MM.1S (cell line): ENCODE data around the gene GULP1.

Experiments used
- DNase-seq: peaks from one replicate; pipeline ENCODE4 v3.0.0-alpha.2; 2015
- H2AFZ ChIP-seq: fragments of 300-600 bp; sonication (generic); 2 replicates; pipeline ENCODE4 v1.6.0; 2016; ENCODE audit warnings: antibody characterized with exemption, low read length
- H3F3A ChIP-seq: fragments of 300-600 bp; sonication (generic); 2 replicates; pipeline ENCODE4 v1.6.1; 2016; ENCODE audit warnings: mild to moderate bottlenecking, antibody characterized with exemption, low read length, moderate library complexity, mixed read lengths; ENCODE audit not compliant: insufficient read depth
- H3K27ac ChIP-seq: fragments of 300-600 bp; sonication (generic); 2 replicates; pipeline ENCODE4 v1.5.1; 2016; ENCODE audit warnings: mild to moderate bottlenecking, low read length
- H3K27me3 ChIP-seq: fragments of 300-600 bp; sonication (generic); replicated peaks from 2 replicates; pipeline ENCODE4 v1.6.0; 2016; ENCODE audit warnings: low read length; ENCODE audit not compliant: insufficient read depth
- H3K36me3 ChIP-seq: fragments of 300-600 bp; sonication (generic); replicated peaks from 2 replicates; pipeline ENCODE4 v1.6.1; 2016; ENCODE audit warnings: mild to moderate bottlenecking, low read length, mixed read lengths; ENCODE audit not compliant: insufficient read depth
- H3K4me1 ChIP-seq: fragments of 300-600 bp; sonication (generic); 2 replicates; pipeline ENCODE4 v1.6.1; 2016; ENCODE audit warnings: low read length, mixed read lengths
- H3K4me2 ChIP-seq: fragments of 300-600 bp; sonication (generic); 2 replicates; pipeline ENCODE4 v1.6.0; 2016; ENCODE audit warnings: low read depth, low read length
- H3K4me3 ChIP-seq: fragments of 300-600 bp; sonication (generic); 2 replicates; pipeline ENCODE4 v1.5.1; 2016; ENCODE audit warnings: low read length, mixed read lengths
- H3K79me2 ChIP-seq: fragments of 300-600 bp; sonication (generic); 2 replicates; pipeline ENCODE4 v1.6.1; 2016; ENCODE audit warnings: mixed run types, low read length, mixed read lengths
- H3K9ac ChIP-seq: fragments of 300-600 bp; sonication (generic); 2 replicates; pipeline ENCODE4 v1.6.1; 2016; ENCODE audit warnings: low read length, mixed read lengths
- H3K9me2 ChIP-seq: fragments of 300-600 bp; sonication (generic); replicated peaks from 2 replicates; pipeline ENCODE4 v1.6.1; 2016; ENCODE audit warnings: mild to moderate bottlenecking, low read length, mixed read lengths; ENCODE audit not compliant: insufficient read depth
- H3K9me3 ChIP-seq: fragments of 300-600 bp; sonication (generic); replicated peaks from 2 replicates; pipeline ENCODE4 v1.6.1; 2016; ENCODE audit warnings: mild to moderate bottlenecking, low read length, mixed read lengths; ENCODE audit not compliant: insufficient read depth
- H4K20me1 ChIP-seq: fragments of 300-600 bp; sonication (generic); 2 replicates; pipeline ENCODE4 v1.6.1; 2016; ENCODE audit warnings: mild to moderate bottlenecking, low read length, moderate library complexity, mixed read lengths; ENCODE audit not compliant: insufficient read depth
- EZH2 ChIP-seq: fragments of 300-600 bp; sonication (generic); optimal IDR thresholded peaks from 2 replicates; pipeline ENCODE3; 2017; ENCODE audit warnings: low read depth, mild to moderate bottlenecking, antibody characterized with exemption, low read length, mixed read lengths
- EZH2phosphoT487 ChIP-seq: fragments of 300-600 bp; sonication (generic); IDR thresholded peaks from 2 replicates; pipeline ENCODE4 v1.6.1; 2018; ENCODE audit warnings: antibody characterized with exemption, low read length
- TF ChIP-seq, protein P1 (sequence below): fragments of 300-600 bp; sonication (generic); IDR thresholded peaks from 2 replicates; pipeline ENCODE4 v1.5.1; 2016; ENCODE audit warnings: antibody characterized with exemption, low read length, mixed read lengths

GULP1 gene, protein sequence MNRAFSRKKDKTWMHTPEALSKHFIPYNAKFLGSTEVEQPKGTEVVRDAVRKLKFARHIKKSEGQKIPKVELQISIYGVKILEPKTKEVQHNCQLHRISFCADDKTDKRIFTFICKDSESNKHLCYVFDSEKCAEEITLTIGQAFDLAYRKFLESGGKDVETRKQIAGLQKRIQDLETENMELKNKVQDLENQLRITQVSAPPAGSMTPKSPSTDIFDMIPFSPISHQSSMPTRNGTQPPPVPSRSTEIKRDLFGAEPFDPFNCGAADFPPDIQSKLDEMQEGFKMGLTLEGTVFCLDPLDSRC

DNA sequence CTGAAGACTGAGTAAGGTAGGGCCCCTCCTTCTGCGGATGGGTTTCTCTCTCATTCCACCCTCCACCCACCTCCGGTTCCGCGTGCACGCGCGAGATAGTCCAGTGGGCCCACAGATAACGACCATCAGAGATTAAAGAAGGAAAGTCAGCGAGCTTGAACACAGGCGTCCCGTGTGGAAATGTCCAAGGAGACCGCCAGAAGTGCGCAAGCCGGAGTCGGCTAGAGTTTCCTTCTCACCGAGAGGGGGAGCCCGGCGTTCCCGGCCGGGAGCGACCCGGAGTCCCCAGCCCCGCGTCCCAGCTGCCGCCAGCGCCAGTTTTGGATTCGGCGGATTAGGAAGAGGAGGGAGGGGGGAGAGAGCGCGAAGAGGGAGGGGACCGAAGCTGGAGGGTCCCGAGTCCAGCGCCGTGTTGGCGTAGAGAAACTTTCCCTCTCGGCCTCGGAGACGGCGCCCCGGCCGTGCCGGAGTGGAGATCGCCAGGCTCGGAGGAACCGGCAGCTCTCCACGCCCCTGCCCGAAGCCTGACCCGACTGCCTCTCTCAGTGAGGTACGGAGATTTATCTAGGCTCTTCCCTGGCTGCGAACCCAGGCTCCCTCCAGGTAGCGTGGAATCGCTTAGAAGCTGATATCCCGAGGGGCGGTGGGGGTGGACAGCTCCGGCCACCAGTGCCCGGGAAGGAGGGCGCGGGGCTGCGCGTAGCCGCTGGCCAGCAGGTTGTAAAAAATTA is at the start of gene GULP1:
Gene GULP1, plus strand, starts transcription at position 258 of the 731 bp plus-strand sequence. CDS start 185,829 bp downstream, outside the sequence.
- no peaks in the 10 kb centered on the region for H3K27me3 ChIP-seq
- H3K9me2 ChIP-seq = no peaks in the 10 kb centered on the region
- TF ChIP-seq EZH2 (no peak), EZH2phosphoT487 (no peak)
- TF ChIP-seq, protein P1, sequence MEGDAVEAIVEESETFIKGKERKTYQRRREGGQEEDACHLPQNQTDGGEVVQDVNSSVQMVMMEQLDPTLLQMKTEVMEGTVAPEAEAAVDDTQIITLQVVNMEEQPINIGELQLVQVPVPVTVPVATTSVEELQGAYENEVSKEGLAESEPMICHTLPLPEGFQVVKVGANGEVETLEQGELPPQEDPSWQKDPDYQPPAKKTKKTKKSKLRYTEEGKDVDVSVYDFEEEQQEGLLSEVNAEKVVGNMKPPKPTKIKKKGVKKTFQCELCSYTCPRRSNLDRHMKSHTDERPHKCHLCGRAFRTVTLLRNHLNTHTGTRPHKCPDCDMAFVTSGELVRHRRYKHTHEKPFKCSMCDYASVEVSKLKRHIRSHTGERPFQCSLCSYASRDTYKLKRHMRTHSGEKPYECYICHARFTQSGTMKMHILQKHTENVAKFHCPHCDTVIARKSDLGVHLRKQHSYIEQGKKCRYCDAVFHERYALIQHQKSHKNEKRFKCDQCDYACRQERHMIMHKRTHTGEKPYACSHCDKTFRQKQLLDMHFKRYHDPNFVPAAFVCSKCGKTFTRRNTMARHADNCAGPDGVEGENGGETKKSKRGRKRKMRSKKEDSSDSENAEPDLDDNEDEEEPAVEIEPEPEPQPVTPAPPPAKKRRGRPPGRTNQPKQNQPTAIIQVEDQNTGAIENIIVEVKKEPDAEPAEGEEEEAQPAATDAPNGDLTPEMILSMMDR = peak; percentile 52
- H4K20me1 ChIP-seq = no peaks in the 10 kb centered on the region
- no peaks in the 10 kb centered on the region for H3K4me1 ChIP-seq
- H3K9ac ChIP-seq = peak within 1 kb of the TSS; percentile 32; the same call in 1 of the 2 replicates
- peak; percentile 55 for DNase-seq
- H2AFZ ChIP-seq = peak within 1 kb of the TSS; percentile 90
- no peaks in the 10 kb centered on the region for H3F3A ChIP-seq
- H3K27ac ChIP-seq = no peak within 1 kb of the TSS
- H3K4me2 ChIP-seq = peak within 1 kb of the TSS; percentile 88
- no peaks in the 10 kb centered on the region for H3K9me3 ChIP-seq
- H3K36me3 ChIP-seq = no peaks in the 10 kb centered on the region
- no peaks in the 10 kb centered on the region for H3K79me2 ChIP-seq
- H3K4me3 ChIP-seq = peak within 1 kb of the TSS; percentile 75

- Histone ChIP-seq H3F3A (no peaks in the 10 kb centered on the region), H3K9me2 (no peaks in the 10 kb centered on the region), H3K36me3 (no peaks in the 10 kb centered on the region), H4K20me1 (no peaks in the 10 kb centered on the region), H3K27me3 (no peaks in the 10 kb centered on the region), H3K79me2 (no peaks in the 10 kb centered on the region), H3K4me2 (no peak overlapping the region), H3K9me3 (no peaks in the 10 kb centered on the region), H3K27ac (no peak overlapping the region), H3K9ac (no peak overlapping the region), H3K4me1 (no peaks in the 10 kb centered on the region), H3K4me3 (no peak overlapping the region), H2AFZ (no peak overlapping the region)
- TF ChIP-seq EZH2 (no peak), EZH2phosphoT487 (no peak)
- TF ChIP-seq, protein P1 = no peak
- DNase-seq = no peak
These were observed 48.3 kb upstream of the GULP1 start for GRCh38 chr2:188243381-188243780.

DNA sequence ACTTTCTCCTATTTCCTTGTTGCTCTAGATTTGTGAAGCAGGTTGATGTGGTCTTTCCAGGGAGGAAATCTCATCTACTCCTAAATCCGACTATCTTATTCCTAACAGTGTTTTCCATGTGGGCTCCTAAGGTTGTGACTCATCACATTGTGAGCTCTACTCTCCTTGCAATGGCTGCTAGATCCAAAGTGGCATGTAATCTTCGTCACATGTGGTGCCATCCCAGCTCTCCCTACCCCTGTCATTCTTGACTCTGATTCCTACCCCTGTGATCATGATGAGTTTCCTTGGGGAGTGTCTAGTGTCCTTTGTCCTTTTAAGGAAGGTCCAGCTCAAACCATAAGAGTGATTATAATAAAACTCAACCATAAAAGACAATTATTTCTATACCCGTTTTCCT is 47.3 kb upstream of the GULP1 start:
- Histone ChIP-seq H3K4me3 (no peak overlapping the region), H3K27me3 (no peaks in the 10 kb centered on the region), H4K20me1 (no peaks in the 10 kb centered on the region), H3K36me3 (no peaks in the 10 kb centered on the region), H3K79me2 (no peaks in the 10 kb centered on the region), H2AFZ (no peak overlapping the region), H3K4me2 (no peak overlapping the region), H3K4me1 (no peaks in the 10 kb centered on the region), H3K9ac (no peak overlapping the region), H3F3A (no peaks in the 10 kb centered on the region), H3K9me2 (no peaks in the 10 kb centered on the region), H3K9me3 (no peaks in the 10 kb centered on the region), H3K27ac (no peak overlapping the region)
- no peak for DNase-seq
- TF ChIP-seq EZH2 = no peak
- TF ChIP-seq, protein P1 = no peak
- TF ChIP-seq EZH2phosphoT487 = no peak
